GM12891 (cell line): Measurements from ENCODE around the gene TSSC4.

Experiments used
- DNase-seq: peaks from one replicate; pipeline ENCODE4 v3.0.0; 2011; ENCODE audit warnings: low spot score; ENCODE audit not compliant: insufficient read length
- FAIRE-seq: peaks from 2 replicates; lab custom pipeline; 2011; peaks lifted over from hg19 to GRCh38; lab: Jason Lieb, UNC
- PAX5 ChIP-seq: IDR thresholded peaks from 2 replicates; pipeline ENCODE4 v1.6.1; 2011; ENCODE audit warnings: low read length, moderate library complexity, mild to moderate bottlenecking; ENCODE audit not compliant: insufficient read depth, severe bottlenecking
- POLR2A ChIP-seq: IDR thresholded peaks from 2 replicates; pipeline ENCODE4 v1.6.1; 2011; ENCODE audit warnings: low read depth, low read length, control low read depth
- POLR2AphosphoS5 ChIP-seq: IDR thresholded peaks from 2 replicates; pipeline ENCODE4 v1.6.1; 2011; ENCODE audit warnings: low read depth, low read length, control low read depth
- POU2F2 ChIP-seq: IDR thresholded peaks from 2 replicates; pipeline ENCODE4 v1.6.1; 2011; ENCODE audit warnings: low read depth, mild to moderate bottlenecking, control low read depth, low read length, moderate library complexity
- SPI1 ChIP-seq: IDR thresholded peaks from 2 replicates; pipeline ENCODE4 v1.6.1; 2011; ENCODE audit warnings: low read depth, low read length, control low read depth
- TAF1 ChIP-seq: IDR thresholded peaks from 2 replicates; pipeline ENCODE4 v1.6.1; 2011; ENCODE audit warnings: low read depth, low read length, control low read depth

Gene TSSC4

GRCh38 chr11:2385156-2386151 is 15.1 kb upstream of the TSSC4 start:
- FAIRE-seq, result peak; percentile 96
- TF ChIP-seq POLR2AphosphoS5, result no peak; the same call in 1 of the 2 replicates
- TF ChIP-seq POU2F2, result peak; percentile 90
- no peak for TF ChIP-seq PAX5
- 0 out of 2 replicates have a peak, but pooled peaks have one; percentile 53 for TF ChIP-seq POLR2A
- no peak for TF ChIP-seq SPI1
- no peak for DNase-seq

GRCh38 chr11:2386591-2386990 is 14.0 kb upstream of the TSSC4 start:
- FAIRE-seq, result no peak
- TF ChIP-seq PAX5, result no peak
- peak; percentile 0; the same call in 1 of the 2 replicates for TF ChIP-seq POLR2AphosphoS5
- no peak for DNase-seq

GRCh38 chr11:2387266-2387987 is 13.1 kb upstream of the TSSC4 start:
- DNase-seq, result no peak
- no peak for TF ChIP-seq POLR2AphosphoS5
- no peak for TF ChIP-seq PAX5
- TF ChIP-seq POU2F2, result no peak
- no peak for TF ChIP-seq SPI1
- no peak for TF ChIP-seq TAF1
- TF ChIP-seq POLR2A, result no peak
- FAIRE-seq, result peak; percentile 77

- FAIRE-seq (peak; percentile 66), DNase-seq (no peak)
- TF ChIP-seq POLR2A (no peak), TAF1 (no peak), PAX5 (no peak), POLR2AphosphoS5 (no peak), POU2F2 (no peak), SPI1 (no peak)
These were observed 11.8 kb upstream of the TSSC4 start for GRCh38 chr11:2388431-2389376.

- no peak for DNase-seq
- FAIRE-seq, result peak; percentile 72
- TF ChIP-seq SPI1, result no peak
- TF ChIP-seq PAX5, result no peak
- TF ChIP-seq POLR2A, result no peak
- no peak for TF ChIP-seq POLR2AphosphoS5
- TF ChIP-seq TAF1, result no peak
- TF ChIP-seq POU2F2, result no peak
These were observed 11.0 kb upstream of the TSSC4 start for GRCh38 chr11:2389377-2390026.

DNA sequence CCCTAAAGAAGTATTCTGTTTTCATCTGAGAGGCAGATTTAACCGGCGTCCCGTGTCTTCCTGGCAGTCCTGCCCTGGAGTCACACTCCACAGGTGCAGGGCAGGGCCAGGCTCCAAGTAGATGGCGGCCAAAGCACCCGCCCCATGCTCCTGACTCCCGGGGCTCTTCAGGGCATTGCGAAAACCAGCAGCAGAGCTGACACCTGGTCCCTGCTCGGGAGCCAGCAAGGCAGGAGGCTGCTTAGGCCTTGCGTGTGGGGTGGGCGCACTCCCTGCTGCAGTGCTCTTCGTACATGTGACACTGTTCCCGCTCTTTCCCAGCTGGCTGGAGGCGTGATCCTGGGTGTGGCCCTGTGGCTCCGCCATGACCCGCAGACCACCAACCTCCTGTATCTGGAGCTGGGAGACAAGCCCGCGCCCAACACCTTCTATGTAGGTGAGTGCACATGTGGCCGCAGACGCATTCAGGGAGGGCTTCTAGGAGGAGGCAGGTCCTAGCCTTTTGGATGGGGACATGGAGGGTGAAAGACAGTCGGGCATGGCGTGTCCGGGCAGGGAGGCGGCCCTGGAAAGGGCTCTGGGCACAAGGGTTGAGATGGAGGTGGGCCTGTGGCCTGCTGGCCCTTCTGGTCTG is 10.3 kb upstream of the TSSC4 start:
- DNase-seq (no peak), FAIRE-seq (peak; percentile 28)
- TF ChIP-seq POLR2A, result 0 out of 2 replicates have a peak, but pooled peaks have one; percentile 20
- no peak for TF ChIP-seq PAX5

GRCh38 chr11:2390725-2391151 is 9.8 kb upstream of the TSSC4 start:
- DNase-seq, result no peak
- peak; percentile 78 for FAIRE-seq
- TF ChIP-seq POLR2AphosphoS5 (no peak), POLR2A (0 out of 2 replicates have a peak, but pooled peaks have one; percentile 1)

GRCh38 chr11:2391181-2391975 is 9.2 kb upstream of the TSSC4 start:
- TF ChIP-seq SPI1 (no peak), TAF1 (no peak), PAX5 (no peak), POLR2A (no peak)
- FAIRE-seq, result no peak
- no peak for DNase-seq
